Neural progenitor cell (in vitro differentiated cells): ENCODE measurements around the gene STC2.

Source experiments
- EZH2 ChIP-seq: fragments of 200-600 bp; sonication (generic); IDR thresholded peaks from 2 replicates; pipeline ENCODE4 v1.6.1; 2017; ENCODE audit warnings: antibody characterized with exemption, mild to moderate bottlenecking, moderate library complexity
- TF ChIP-seq, protein P1 (sequence below): fragments of 200-600 bp; sonication (generic); IDR thresholded peaks from 2 replicates; pipeline ENCODE4 v1.5.1; 2017; ENCODE audit warnings: antibody characterized with exemption, mild to moderate bottlenecking

DNA sequence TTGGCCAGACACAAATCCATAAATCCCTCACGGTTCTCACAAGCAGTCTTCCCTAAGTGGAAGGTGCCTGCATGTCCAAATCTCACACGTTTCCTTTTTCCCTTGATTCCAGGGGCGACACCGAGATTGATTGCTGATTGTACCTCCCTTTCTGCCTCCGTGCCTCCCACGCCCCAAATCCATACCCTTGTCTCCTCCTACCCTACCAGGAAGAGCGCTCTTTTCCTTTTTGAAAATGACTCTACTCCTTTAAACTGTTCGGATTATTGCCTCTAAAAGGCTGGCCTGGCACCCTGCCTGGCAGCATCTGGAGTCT, 4.5 kb downstream of the STC2 start:
- TF ChIP-seq, protein P1, sequence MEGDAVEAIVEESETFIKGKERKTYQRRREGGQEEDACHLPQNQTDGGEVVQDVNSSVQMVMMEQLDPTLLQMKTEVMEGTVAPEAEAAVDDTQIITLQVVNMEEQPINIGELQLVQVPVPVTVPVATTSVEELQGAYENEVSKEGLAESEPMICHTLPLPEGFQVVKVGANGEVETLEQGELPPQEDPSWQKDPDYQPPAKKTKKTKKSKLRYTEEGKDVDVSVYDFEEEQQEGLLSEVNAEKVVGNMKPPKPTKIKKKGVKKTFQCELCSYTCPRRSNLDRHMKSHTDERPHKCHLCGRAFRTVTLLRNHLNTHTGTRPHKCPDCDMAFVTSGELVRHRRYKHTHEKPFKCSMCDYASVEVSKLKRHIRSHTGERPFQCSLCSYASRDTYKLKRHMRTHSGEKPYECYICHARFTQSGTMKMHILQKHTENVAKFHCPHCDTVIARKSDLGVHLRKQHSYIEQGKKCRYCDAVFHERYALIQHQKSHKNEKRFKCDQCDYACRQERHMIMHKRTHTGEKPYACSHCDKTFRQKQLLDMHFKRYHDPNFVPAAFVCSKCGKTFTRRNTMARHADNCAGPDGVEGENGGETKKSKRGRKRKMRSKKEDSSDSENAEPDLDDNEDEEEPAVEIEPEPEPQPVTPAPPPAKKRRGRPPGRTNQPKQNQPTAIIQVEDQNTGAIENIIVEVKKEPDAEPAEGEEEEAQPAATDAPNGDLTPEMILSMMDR, result no peak
- TF ChIP-seq EZH2, result no peak
